Endothelial cell of umbilical vein (primary cell): ENCODE results near the gene UPK3BL1.
"Not testable (repeated sequence)": the region's sequence is repeated elsewhere in the genome, so short reads cannot be mapped to it uniquely, and the experiment has no call there.

ENCODE experiments used
- EZH2 ChIP-seq: IDR thresholded peaks from 2 replicates; pipeline ENCODE4 v1.6.1; 2012; ENCODE audit warnings: borderline replicate concordance, low read depth, mild to moderate bottlenecking, moderate library complexity, low read length, inconsistent platforms; ENCODE audit not compliant: severe bottlenecking
- POLR2A ChIP-seq: IDR thresholded peaks from 2 replicates; pipeline ENCODE4 v1.6.1; 2012; ENCODE audit warnings: low read depth, mild to moderate bottlenecking, control low read depth, low read length

DNA sequence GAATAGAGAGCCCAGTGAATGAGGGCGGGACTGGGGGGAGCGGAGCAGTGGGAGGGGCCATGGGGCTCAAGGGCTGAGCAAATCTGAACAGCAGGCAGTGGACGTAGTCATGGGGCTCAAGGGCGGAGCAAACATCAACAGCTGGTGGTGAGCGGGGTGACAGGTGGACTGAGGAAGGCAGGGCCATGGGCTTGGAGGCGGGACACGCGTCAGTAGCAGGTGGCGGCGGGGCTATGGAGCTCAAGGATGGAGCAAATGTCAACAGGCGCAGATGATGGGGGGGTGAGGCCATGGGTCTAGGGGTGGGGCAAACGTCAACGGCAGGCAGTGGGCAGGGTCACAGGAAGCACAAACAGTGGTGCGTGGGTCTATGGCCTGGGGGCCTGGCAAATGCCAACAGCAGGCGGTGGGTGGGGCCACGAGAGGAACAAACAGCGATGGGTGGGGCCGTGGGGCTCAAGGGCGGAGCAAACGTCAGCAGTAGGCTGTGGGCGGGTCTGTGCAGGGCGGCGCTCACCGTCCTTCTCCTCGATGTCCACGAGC, 50.0 kb downstream of the UPK3BL1 start:
- TF ChIP-seq EZH2, POLR2A: not testable (repeated sequence)
